Cerebellar cortex (tissue), 1 donor: ENCODE measurements around the gene YPEL2.
A peak's percentile ranks its signal among the peaks of the same experiment; 100 is the strongest.
"Not testable (repeated sequence)": the region's sequence is repeated elsewhere in the genome, so short reads cannot be mapped to it uniquely, and the experiment has no call there.

Source experiments
- DNase-seq: peaks from one replicate; pipeline ENCODE4 v3.0.0-alpha.2; 2015; ENCODE audit warnings: low spot score

YPEL2 gene

GRCh38 chr17:59377410-59377809 lies 46.0 kb downstream of the YPEL2 start:
- no peak for DNase-seq

DNA sequence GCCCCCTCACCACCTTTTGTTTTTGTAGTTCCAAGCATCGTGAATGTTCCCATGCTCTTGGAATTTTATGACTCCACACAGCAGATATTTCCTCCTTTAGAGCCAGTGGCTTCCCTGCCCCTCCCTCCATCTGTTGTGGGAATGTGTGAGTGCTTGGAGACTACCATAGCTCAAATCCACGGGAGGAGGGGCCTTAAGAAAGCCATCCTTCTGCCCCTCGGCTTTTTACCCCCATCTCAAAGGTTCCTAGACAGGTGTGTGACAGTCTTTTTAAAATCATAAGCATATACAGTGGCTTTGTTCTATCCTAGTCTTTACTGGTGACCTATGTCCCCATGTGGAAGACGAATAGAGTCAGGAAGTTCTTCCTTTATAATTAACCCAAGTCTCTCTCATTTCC lies 47.2 kb downstream of the YPEL2 start:
- no peak for DNase-seq

DNA sequence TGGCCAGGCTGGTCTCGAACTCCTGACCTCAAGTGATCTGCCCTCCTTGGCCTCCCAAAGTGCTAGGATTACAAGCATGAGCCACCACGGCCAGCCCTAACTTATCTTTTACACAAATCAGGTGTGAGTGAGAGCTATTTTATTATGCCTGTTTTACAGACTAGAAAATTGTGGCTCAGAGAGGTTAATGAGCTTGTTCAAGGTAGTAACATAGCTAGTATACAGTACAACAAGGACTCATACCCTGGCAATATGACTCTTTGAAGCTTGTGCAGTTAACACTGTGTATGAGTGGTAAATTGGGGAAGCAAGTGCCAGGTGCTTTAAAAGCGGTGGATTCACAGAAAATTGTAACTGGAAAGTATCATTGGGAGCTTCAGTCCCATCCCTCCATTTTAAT lies 49.0 kb downstream of the YPEL2 start:
- no peak for DNase-seq

GRCh38 chr17:59381716-59382570 lies 50.5 kb downstream of the YPEL2 start:
- DNase-seq: peak; percentile 55

GRCh38 chr17:59383893-59384292 lies 52.4 kb downstream of the YPEL2 start:
- DNase-seq: no peak

DNA sequence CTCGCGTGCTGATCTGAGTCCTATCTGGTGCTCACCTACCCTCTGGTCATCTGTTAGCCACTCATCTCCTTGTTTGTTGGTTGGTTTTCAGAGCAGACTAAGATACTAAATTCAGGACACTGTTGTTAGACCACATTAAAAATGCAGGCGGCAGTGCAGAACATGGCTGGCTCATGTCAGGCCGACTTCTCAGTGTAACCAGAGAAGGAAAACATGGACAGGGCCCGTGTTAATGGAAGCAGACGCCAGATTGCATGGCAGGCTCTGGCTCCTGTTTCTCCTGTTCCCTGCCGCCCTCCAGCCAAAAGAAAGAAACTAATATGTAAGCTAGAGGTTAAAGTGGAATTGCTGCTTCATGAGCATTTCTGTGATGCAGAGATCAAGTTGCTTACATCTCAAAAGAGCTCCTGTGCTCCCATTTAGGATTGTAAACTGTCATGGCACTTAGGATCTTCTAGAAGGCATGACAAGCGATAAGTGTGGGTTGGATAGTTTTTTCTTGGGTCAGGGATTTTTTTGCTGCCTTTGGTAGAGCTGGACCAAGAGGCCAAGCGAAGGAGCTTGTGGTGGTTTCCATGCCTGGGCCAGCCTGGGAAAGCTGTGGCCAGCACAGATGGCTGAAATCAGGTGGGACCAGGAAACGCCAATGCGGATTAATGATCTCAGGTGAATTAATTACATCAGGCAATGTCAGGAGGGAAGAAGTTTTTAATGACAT lies 56.1 kb downstream of the YPEL2 start:
- peak; percentile 75 for DNase-seq

- DNase-seq: peak; percentile 82
Observed at GRCh38 chr17:59388069-59388556, 56.7 kb downstream of the YPEL2 start.

DNA sequence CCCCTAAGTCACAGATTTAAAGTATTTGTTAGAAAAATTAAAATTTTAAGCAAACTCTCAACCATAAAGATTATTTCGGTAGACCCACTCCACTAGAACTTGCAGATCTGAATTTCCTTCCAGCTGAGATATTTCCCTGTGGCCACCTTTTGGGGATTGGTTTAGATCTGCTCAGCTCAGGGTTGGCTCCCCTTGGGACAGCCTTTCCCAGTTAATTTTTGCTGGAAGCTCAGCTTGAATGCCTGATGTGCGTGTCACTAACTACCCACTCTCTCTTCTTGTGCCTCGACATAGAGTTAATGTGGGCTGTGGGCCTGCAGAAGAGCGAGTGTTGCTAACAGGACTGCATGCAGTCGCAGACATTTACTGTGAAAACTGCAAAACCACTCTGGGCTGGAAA lies 57.6 kb downstream of the YPEL2 start:
- DNase-seq: no peak

GRCh38 chr17:59391021-59391420 lies 59.6 kb downstream of the YPEL2 start:
- DNase-seq: no peak

DNA sequence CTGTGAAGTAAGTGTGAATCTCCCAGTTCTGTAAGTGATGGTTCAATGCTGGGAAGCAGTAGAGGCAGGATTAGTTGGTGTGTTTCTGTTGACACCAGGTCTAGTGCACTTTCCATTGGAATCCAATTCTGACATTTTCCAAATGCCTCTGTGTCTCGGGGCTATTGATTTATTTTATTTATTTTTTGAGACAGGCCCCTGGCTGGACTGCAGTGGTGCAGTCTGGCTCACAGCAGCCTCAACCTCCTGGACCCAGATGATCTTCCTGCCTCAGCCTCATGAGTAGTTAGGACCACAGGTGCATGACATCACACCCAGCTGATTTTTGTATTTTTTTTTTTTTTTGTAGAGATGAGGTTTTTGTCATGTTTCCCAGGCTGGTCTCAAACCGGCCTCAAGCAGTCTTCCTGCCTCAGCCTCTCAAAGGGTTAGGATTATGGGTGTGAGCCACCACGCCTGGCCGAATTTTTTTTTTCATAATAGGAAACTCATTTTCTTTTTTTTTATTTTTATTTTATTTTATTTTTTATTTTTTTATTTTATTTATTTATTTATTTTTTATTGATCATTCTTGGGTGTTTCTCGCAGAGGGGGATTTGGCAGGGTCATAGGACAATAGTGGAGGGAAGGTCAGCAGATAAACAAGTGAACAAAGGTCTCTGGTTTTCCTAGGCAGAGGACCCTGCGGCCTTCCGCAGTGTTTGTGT lies 61.7 kb downstream of the YPEL2 start:
- no peak for DNase-seq

DNA sequence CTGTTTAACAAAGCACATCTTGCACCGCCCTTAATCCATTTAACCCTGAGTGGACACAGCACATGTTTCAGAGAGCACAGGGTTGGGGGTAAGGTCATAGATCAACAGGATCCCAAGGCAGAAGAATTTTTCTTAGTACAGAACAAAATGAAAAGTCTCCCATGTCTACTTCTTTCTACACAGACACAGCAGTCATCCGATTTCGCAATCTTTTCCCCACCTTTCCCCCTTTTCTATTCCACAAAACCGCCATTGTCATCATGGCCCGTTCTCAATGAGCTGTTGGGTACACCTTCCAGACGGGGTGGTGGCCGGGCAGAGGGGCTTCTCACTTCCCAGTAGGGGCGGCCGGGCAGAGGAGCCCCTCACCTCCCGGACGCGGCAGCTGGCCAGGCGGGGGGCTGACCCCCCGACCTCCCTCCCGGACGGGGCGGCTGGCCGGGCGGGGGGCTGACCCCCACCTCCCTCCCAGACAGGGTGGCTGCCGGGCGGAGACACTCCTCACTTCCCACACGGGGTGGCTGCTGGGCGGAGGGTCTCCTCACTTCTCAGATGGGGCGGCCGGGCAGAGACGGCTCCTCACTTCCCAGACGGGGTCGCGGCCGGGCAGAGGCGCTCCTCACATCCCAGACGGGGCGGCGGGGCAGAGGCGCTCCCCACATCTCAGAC lies 62.4 kb downstream of the YPEL2 start:
- not testable (repeated sequence) for DNase-seq

DNA sequence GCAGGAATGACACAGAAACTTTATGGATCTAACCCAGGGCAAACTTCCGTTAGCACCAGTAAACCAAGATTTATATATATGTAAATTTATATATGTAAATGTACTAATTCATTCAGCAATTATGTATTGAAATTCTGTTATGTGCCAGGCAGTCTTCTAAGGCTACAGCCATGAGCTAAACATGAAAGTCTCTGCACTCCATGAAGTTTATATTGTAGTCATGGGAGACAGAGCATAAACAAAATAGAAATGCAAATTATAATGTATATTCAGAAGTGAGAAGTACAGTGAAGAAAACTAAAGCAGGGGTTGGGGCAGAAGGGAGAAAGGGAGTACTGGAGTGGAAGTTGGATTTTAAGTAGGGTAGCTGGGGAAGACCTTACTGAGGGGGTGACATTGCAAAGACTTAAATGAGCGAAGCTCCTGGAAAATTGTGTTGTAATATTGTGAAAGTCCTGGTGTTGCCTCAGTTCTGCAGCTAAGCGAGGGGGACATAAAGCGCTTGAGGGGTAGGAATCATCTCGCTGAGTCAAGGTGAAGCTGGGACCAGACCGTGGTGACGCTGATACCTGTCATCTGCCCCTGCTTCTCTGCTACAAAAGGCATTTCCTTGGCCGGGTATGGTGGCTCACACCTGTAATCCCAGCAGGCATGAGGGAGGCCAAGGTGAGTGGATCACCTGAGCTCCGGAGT lies 64.8 kb downstream of the YPEL2 start:
- DNase-seq: no peak

DNA sequence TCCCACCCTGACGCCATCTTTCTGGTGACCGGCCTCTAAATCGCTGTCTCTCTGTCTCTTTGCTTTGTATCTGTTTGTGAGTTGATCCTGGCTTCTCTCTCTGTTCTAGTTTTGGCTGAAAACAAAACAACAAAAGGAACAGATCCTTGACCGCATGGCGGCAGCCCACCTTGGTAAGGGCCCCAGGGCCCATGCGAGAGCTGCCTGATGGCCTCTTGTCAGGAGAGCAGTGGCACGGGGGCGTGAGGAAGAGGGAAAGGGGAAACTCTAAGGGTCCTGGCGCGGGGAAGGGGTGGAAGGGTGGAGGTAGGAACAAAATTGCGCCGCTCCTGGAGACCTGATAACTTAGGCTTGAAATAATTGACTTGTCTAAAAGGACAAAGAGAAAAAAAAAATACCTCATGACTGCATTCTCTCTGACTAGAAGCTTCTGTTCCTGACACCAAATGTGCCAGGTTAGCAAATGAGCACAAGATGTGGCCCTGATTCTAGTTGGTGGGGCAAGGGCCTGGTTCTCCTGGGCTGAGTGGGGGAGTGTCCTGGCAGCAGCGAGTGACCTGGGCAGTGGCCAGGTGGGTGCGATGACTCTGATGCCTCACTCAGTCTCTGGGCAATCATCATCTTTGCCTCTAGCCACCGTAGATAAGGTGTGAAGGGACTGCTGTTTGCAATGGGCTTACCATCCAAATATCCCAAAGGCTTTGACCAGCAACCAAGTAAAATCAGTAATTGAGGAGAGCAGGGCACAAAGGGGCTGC lies 66.0 kb downstream of the YPEL2 start:
- no peak for DNase-seq

- DNase-seq: no peak
Observed at GRCh38 chr17:59399914-59400313, 68.5 kb downstream of the YPEL2 start.

DNA sequence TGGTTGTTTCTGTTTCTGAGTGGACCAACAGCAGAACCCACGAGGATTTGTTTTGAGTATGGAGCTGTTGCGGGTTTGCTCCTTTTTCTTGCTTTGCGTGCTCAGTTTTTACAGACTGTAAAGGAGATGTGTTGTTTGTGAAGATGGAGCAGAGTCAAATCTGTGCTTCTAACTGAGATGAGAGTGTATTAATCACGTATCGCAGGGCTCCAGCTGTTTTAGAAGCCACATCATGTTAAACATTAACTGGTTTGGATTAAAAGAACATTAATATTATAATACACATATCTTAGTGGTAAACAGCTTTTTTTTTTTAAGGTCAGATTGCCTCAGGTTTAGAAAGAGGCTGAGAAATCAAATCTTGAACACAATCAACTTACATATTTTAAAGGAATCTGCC lies 69.4 kb downstream of the YPEL2 start:
- no peak for DNase-seq

- peak; percentile 53 for DNase-seq
Observed at GRCh38 chr17:59401274-59401673, 69.8 kb downstream of the YPEL2 start.

DNA sequence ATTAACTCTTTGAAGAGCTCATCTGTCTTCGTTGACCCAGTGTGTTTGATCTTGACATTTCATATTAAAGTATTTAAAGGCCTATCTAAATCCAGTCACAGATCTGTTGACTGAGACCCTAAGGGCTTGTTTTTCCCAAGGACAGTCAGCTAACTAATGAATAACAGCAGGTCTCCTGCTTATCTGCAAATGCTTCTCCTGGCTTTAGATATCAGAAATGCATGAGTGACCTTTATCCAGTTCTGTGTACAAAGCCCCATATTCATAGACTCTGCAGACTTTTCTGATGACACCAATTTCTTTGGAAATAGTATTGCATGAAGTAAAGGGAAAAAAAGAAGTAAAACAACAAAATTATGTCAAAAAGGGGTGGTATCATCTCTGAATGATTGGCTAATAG lies 70.3 kb downstream of the YPEL2 start:
- DNase-seq: peak; percentile 55

GRCh38 chr17:59402760-59403159 lies 71.3 kb downstream of the YPEL2 start:
- DNase-seq: no peak

DNA sequence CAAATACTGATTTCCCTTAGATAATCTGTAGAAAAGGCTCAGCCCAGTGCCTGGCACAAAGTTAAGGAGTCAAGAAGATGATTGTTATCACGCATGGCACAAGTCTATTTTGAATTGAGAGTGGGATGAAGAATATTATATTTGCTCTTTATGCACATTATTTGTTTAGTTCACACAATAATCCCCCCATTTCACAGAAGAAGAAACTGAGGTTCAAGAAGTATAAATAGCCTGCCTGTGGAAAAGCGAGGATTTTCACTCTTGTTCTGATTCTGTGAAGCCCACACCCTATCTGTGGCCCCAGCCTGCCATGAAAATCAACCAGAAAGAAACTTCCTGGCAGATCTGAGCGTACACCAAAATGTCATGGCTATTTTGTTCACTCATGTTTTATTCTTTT lies 73.0 kb downstream of the YPEL2 start:
- no peak for DNase-seq

GRCh38 chr17:59405944-59406705 lies 74.7 kb downstream of the YPEL2 start:
- DNase-seq: no peak
